GM19025 (cell line): ENCODE data around the gene HPS5.

Source experiments
- ATAC-seq: cut with Tn5 transposase; IDR thresholded peaks from one replicate; pipeline ENCODE4 v1.9.1; 2021; ENCODE audit warnings: mild to moderate bottlenecking, low read depth, moderate library complexity; ENCODE audit not compliant: unreplicated experiment

Gene HPS5

DNA sequence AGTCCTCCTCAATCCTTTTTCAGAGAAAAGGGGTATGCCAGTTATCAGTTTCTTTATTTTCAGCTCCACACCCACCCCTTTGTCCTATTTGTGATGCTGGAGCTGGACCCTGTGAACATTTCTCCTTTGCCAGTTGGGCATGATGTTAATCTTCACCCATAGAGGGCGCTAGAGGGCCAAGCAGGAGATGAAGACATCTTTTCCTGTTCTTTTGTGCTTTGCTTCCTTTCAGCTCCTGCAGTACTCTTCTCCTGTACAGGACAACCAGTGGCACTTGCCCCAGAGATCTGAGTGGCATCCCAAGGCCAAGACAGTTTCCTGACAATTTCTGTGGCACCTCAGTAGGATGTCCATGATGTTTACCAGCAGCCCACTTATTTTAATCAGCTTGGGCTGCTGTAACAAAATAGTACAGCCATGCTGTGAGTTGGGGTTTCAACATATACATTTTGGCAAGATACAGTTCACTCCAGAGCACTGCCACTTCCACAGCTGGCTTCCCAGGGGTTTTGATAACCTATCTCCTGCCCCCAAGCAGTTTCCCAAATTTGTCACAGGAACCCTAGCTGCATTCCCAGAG is 78.1 kb downstream of the HPS5 start:
- no peak for ATAC-seq

DNA sequence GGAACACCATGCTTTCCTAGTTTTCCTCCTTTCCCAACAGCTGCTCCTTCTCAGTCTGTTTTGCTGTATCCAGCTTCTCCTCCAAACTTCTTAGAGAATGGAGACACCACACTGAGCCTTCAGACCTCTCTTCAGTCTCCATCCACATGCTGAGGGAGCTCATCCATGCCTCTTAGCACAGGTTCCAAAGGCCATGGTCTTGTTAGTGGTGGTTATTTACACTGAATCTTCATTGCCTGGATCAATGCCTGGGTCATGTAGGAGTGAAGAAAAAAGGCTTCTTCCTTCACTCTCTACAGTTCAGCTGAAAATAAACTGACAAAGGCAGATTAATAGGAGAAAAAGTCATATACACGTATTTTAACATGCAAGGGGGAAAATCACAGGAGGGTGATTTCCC is 82.3 kb downstream of the HPS5 start:
- no peak for ATAC-seq

DNA sequence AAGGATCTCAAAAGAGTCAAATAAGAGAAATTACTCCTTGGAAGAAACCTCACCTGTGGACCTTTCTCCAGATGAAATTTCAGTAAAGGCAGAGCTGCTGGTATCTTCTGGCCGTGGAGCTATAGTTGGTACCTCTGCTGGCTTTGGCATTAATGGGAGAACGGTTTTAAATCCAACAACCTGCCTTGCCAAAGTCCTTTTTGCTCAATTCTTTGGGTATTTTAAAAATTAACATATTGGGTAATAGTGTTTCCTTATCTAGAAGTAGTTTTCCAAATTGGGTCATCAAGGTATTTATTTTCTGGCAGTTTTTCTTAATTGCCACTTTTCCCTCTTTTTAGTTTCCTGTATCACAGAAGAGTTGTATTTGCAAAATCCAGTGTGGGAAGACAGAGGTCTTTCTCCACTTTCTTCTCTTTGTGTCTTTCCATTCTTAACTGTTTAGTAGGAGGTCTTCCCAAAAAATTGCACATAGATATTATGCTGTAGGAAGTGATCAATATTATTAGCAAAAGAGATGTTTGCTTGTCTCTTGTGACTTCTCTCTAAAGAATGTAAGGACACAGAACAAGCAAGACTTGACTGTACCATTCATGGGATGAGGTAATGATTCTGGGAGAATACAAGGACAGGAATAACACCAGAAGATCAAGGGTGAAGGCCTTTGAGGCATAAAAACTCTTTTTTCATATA is 85.1 kb downstream of the HPS5 start, which contains the start of gene SAA4:
Gene SAA4 (minus strand): TSS at position 139 of the 693 bp plus-strand sequence. CDS start 876 bp downstream, outside the sequence.
- ATAC-seq: no peak

DNA sequence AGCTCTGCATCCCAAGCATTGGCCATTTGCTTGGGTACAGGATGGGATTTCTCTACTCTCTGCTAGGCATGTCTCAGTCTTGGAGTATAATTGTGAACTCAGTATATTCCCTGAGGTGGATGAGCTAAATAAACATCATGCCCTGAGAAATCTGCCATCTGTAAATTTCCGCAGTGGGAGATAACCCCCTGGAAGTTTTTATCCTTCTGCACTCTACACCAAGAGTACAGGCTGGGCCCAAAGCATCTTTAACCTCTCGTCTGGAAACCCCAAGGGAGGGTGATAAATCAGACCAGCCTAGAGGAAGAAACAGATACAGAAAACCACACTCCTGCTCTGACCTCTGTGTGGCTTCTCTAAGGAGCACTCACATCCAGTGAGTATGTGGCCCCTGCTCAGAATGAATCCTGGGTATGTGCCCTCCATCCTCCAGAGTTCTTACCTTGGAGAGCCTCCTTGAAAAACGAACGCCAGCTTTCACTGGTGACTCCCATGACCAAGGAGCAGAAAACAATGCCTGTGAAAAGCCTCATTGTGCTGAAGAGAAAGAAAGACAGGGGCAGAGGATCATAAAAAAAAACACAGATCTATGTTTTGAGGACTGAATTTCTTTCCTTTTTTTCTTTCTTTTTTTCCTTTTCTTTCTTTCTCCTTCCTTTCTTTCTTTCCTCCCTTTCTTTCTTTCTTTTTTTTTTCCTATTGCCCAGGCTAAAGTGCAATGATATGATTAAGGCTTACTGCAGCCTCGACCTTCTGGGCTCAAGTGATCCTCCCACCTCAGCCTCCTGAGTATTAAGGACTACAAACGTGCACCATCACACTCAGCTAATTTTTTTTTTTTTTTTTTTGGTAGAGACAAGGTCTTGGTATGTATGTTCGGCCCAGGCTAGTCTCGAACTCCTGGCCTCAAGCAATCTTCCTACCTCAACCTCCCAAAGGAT is 86.3 kb downstream of the HPS5 start:
- ATAC-seq: no peak

DNA sequence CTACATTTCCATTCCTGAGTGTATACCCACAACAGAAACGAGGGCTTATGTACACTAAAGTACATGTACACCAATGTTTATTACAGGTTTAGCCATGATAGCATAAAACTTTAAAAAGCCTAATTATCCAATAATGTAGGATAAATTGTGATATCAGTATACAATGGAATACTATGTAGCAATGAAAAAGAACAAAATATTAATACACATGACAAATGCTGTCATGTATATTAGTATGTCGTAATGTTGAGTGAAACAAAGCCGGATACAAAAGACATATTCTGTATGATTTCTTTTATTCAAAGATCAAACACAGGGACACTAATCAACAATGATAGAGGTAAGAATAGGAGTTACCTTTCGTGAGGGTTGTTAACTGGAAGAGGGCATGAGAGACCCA is 88.0 kb downstream of the HPS5 start:
- no peak for ATAC-seq

DNA sequence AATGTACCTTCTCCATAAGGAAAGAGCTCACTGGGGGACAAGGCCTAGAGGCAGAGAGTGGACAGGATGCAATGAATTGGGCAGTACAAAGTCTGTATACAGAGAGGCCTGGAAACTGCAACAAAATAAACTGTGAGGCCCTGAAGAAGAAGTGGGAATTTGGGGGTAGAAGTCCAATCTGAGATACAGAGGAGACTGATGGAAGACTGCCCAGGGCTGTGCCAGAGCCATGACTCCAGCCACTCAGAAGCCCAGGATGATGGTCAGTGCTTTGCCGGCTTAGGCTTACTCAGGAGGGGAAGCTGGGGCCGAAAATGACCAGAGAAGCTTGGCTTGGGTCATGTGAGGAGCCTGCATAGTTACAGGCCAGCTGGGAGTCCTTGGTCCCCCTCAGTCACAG is 91.1 kb downstream of the HPS5 start:
- no peak for ATAC-seq

DNA sequence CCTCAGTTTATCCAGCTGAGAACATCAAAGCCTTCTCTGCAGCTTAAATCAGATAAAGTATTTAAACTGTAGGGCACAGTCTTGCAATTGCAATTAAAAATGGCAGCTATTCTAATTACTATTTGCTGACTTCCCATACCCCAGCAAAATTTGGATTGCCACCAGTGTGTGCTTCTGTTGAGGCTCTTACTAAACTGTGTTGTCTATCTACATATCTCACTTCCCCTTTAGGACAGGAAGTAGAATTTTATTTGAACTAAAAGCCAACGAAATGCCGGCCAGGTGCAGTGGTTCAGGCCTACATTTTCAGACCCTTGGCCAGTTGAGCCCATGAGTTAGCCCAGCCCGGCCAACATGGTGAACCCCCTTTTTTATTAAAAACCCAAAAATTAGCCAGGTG is 92.4 kb downstream of the HPS5 start:
- ATAC-seq: peak; percentile 95
